ENCODE data around the gene PRKN.

Gene PRKN

DNA sequence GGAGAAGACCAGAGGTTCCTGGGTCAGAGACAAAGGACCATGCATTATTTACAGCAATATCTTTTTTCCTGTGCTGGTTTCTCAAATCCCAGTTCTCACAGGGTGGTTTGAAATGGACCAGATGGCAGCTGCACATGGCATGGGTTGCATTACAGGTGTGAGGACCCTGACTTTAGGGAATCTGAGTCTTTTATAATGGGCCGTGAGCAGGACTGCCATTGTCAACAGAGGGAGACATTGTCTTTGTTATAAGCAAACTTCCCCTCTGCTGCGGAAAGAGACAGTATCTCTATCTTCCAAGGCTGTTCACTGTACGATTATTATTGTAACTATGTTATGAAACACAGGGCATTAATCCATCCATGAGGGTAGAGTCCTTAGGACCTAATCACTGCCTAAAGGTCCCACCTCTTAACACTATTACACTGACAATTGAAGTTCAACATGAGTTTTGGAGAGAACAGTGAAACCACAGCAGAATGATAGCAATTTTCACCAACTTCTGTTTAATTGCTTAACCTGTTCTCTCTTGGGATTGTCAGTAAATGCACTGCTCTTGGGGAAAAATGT is 1297.6 kb downstream of the PRKN start:
- no peak for DNase-seq

DNA sequence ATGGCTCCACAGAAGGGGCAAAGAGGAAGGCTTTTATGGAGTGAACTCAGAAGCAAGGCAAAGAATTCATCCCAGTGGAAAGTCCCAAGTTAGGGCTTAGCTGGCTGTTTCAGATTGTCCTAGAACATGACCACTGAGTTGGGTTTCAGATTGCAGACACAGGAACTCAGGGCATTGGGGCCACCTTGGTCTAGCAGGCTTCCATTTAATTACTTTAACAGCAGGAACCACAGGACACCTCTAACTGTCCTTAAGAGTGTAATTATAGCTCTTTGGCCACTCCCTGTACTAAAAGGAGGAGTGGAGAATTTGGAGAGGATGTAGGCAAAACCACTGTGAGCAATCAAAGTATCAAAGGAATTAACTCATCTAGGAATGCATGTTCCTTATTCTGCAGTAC is 1303.1 kb downstream of the PRKN start:
- DNase-seq, result no peak

DNA sequence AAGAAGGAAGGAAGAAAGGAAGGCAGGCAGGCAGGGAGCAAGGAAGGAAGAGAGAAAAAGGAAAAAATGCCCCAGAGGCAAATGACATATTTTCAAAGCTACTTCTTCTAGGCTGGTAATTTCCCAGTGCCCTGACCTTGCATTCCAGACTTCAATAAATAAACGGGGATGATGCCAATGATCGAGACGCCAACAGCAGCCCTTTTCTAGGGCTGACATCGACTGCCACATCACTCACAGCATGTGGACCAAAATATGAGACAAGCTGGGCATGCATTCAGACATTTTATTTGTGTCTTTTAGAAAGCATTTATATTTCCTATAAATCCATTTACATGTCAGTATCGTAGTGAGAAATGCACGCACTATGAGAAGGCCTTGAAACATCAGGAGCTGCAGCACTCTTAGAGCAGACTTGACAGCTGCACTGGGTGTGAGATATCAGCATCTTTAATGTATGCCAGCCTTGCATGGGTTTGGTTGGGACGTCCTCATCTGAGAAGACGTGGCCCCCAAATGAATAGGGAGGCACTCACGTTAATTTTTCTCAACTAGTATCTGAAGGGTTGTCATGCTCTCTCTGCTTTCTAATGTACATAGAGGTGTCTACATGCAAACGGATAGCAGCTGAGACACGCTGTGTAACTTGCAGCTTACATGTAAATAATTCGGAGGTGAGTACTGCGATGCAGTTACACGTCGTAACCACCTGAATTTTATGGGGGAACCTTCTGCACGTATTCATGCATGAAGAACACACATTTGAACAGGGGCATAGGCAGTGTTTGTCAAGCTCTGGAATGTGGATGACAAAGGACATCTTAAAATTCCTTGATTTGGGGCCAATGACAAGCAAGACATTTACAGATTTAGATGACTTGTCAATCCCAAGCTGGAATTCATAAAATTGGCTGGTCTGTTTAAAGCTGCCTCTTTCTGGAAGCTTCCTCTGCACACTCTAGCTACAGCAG is 1304.6 kb downstream of the PRKN start:
- DNase-seq, result no peak

DNA sequence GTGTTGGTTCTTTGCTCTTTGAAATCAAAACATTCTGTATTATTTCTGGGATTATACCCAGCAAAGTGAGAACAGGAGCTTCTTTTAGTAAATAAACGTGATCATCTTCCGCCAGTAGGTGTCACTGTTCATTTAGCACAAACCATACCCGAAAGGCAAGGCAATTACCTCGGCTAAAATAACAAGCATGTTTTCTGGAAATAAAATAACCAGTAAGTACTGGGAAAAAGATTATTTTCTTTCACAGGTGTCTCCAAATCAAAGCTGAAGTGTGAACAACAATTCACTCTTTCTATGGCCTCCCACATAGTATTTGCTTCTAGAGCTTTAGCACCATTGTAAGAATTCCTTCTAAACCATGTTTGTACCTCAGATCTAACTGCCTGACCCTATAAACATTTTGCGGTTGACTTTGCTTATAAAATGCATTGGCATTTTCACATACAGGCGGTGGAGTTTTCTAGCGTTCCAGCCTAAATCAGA is 1309.1 kb downstream of the PRKN start:
- peak; percentile 57 to 60 for DNase-seq

DNA sequence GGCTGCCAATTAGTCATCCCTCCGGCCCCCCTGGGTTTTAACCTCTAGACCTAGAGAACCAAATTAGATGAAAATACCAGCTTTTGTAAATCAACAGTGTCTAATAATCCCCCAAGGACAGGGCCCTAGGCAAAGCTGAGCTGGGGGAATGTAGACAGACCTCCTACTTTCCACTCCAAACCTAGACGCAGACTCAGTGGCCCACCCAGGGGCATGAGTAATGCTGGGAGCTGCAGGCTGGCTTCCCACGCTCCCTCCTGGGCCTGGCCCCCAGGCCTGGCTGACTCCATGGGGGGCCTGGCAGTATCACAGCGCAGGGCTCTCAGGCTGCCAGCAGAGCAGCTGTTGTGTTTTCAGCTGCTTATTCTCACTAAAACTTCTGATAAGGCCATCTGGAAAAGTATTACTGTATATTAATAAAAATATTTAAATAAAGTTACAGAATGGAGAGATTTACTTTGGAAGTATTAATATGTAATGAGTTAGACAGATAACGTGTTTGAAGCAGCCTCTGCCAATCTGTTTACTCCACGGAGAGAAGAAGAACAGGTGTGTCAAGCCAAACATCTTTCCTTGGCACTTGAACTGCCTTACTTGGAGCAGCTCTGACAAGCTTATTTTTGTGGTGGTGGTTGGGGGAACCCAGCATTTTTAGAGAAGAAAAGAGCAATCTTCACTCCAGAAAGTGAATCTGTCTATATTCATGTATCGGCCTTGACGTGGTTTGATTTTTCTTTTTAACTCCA is 1309.7 kb downstream of the PRKN start:
- DNase-seq, result peak; percentile 3 to 46

DNA sequence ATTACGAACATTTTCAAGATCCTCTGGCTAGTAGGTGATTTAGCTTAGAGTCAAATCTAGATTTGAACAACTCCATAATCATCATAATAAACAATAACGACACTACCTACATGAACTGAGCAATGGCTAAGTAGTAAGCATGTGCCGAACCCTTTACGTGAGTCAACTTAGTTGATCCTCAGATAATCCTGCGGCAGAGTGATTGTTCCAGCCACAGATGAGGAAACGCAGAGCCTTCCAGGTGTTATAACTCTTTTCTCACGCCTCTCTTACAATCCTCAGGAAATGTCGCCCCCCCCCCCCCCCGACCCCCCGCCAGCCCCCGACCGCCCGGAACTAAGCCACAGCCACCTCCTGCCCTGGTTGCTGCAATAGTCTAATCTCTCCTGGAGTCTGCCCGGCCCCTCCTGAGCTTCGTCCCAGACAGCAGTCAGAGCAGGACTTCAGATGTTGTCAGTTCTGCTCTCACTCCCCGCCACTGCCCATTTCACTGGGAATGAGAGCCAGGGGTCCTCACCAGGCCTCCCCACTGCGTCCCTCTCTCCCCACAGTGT is 1312.2 kb downstream of the PRKN start:
- no peak for DNase-seq

DNA sequence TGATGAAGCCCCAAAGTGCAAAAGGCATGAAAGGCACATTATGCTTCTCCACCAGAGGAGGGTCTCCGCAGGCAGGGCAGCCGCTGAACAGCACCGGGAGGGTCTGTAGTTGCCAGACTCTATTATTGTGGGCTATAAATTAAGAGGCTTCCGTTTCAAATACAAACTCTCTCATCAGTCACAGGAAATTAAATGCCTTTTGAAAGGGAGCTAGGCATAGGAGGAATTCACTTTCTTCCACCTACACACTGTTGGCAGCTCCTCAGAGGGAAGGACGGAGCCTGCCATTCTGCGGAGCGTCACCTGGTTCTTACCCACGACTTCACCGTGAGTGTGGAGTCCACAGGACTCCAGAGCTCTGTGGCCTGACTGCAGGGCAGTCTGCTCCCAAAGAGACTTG is 1312.9 kb downstream of the PRKN start:
- DNase-seq, result no peak

DNA sequence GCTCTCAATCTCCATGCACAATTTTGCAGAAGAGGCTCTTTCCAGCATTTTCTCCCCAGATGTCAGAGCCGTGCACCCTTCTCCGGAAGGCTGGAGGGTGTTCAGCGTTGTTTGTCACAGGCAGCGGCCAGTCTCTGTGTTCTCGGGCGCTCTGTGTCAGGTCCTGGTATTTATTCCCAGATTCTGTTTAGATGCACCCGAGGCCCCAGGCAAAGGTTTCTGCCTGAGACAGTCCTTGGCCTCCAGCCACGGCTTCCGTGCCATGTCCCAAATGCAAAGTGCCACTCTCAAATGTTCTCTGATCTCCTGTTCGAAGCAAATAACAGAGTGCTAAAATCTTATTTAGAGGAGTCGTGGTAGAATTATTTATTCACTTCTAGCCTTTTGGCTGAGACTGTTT is 1313.4 kb downstream of the PRKN start:
- DNase-seq, result no peak

DNA sequence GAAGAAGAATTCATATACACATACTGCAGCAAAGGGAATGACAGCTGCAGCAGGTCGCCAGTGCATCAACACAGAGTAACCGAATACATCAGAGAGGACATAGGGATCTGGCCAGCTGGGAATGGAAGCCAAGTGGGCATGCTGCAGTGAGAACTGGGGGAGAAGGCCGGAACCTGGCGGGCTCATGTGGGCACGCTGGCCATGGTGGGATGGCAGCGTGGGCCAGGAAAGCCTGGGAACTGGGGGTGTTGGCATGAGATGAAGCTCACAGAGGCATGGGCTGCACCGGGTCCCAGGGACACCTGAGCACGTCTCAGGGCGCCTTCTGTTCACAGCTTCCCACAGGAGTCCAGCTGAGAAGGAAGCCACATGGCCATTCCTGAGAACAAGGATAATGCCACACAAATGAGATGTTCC is 1314.2 kb downstream of the PRKN start:
- no peak for DNase-seq

DNA sequence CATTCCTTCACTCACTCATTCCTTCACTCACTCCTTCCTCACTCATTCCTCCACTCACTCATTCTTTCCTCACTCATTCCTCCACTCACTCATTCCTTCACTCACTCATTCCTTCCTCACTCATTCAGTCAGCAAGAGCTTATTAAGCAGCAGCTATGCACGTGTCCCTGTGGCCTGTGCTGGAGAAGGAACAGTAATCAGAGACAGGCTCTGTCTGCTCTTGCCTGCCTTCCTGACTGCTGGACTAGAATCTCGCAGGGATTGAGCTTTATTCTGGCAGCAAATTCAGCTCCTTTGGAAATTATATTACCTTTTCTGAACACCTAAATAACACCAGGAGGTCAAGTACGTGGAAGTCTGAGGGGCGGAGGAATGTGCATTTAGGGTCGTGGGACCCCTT is 1314.8 kb downstream of the PRKN start:
- no peak for DNase-seq

DNA sequence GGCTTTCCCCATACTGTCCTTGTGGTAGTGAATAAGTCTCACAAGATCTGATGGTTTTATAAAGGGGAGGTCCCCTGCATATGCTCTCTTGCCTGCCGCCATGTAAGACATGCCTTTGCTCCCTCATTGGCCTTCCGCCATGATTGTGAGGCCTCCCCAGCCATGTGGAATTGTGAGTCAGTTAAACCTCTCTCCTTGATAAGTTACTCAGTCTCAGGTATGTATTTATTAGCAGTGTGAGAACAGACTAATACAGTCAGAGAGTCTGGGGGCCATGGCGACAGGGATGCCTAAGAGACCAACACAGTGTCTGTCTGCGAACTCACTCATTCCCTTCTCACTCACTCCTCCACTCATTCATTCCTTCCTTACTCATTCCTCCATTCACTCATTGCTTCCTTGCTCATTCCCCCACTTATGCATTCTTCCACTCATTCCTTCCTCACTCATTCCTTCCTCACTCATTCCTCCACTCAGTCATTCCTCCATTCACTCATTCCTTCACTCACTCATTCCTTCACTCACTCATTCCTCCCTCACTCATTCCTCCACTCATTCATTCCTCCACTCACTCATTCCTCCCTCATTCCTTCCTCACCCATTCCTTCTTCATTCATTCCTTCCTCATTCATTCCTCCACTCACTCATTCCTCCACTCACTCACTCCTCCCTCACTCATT is 1316.2 kb downstream of the PRKN start:
- no peak for DNase-seq

DNA sequence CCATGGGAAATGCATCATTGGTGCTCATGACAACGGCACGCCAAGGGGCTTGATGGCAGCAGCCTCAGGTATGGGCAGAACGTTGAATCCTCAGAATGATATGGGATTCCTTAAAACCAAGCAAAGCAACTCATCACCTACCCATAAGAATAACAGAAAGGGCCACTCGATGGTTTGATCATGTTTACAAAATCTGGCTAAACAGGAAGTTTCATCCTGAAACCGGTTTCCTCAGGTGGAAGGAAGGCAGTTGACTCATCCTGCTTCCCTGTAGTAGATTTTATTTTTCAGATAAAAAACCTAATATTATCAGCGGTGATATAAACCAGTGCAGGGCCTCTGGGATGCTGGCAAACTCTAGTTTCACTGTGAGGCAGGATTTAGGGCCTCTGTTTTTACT is 1316.8 kb downstream of the PRKN start:
- no peak for DNase-seq

DNA sequence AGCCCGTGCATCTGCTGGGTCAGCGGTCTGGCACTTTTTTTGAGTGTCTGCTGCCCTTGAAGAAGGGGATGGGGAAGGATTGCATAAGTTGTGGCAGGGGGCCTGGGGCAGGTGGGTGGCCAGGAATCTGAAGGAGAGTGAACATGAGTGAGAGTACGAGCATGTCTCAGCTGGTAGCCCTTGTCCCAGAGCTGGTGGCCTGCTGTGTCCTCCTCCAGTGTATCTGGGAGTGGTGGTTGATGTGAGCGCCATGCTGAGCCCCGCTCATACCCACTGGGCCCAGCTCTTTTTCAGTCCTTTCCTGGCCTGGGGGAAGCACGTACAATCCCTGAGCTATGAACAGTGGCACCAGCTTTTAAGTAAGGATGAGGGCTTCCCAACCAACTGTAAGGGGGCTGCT is 1317.5 kb downstream of the PRKN start:
- DNase-seq, result no peak

DNA sequence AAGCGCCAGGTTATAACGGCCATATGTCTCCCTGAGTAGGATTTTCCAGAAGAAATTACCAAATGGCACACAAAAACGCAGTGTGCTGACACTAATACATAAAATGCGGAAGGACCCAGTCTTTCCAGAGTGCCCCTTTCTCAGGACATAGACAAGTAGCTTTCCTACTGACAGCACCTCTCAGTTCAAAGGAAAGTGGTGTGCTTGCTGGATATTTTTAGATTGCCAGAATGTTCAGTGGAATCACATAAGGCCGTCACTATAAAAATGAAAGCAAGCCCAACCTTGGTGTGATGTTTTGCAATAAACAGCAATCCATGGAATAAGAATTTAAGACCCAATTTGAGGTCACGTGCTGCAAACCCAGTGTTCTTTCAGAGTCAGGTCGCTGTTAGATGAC is 1318.2 kb downstream of the PRKN start:
- no peak for DNase-seq

DNA sequence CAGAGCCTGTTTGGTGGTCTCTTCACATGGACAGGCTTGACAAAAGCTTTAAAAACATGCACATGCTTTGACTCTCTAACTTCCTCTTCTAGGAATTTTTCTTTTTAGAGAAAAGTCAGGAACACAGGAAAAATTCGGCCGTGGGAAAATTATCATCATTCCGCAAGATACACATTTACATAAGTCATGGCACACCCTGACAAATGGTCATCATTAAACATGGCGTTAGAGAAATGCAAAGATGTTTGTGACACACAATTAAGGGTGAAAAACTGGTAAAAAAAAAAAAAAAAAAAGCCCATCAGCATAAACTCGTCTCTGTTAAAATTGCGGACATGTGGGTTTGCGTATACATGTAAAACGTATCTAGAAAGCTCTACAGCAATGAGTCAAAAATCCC is 1319.5 kb downstream of the PRKN start:
- DNase-seq, result no peak

DNA sequence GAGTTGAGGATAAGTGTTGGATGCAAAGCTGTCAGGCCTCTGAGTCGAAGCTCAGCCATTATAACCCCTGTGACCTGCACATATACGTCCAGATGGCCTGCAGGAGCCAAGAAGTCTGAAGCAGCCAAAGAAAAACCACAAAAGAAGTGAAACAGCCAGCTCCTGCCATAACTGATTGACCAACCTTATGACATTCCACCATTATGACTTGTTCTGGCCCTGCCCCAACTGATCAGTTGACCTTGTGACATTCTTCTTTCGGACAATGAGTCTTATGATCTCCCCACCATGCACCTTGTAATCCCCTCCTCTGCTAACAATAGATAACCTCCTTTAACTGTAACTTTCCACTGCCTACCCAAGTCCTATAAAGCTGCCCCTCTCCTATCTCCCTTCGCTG is 1320.0 kb downstream of the PRKN start:
- no peak for DNase-seq

DNA sequence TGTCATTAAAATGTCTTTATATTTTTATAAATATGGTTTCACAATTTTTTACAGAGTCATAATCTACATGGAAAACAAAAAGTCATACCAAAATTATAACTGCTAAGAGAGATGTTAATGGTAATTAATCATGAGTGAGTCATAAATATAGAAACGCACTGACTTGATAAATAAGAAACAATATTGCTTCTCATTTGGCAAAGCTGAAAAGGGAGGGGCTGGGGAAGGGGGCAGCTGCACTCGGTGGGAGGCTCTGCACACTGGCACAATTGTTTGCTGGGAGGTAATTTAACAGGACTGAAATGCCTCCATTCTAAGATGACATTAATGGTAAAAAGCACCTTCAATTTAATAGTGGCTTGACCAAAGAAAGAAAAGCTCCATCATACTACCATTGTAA is 1320.5 kb downstream of the PRKN start:
- DNase-seq, result no peak

DNA sequence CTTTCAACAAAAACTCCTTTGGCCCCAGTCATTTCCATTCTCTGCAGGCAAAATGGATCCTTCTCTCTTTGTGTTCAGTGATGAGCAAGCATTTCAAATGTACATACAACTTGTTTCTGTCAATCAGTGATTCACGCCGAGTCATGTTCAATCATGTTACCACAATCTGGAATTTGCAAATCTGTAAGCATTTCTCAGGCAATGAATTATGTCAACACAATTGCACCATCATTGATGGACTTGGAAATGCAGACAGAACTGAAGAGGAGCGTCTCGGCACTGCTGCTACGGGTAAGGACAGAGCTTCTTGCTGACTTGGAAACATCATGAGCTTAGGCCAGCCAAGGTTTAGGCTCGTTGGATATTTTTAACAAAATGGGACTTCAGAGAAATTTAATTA is 1320.9 kb downstream of the PRKN start:
- DNase-seq, result no peak

DNA sequence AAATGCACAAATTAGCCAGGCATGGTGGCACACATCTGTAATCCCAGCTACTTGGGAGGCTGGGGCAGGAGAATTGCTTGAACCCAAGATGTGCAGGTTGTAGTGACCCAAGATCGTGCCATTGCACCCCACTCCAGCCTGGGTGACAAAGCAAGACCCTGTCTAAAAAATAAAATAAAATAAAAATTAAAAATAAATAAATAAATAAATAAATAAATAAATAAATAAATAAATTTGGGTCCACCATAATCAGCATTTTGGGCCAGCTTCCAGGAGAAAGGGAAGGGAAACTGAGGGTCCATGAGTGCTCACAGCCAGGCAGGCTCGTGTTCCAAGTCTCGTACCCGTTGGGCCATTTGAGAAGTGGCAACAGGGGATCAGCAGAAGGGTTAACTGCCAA is 1322.1 kb downstream of the PRKN start:
- no peak for DNase-seq

DNA sequence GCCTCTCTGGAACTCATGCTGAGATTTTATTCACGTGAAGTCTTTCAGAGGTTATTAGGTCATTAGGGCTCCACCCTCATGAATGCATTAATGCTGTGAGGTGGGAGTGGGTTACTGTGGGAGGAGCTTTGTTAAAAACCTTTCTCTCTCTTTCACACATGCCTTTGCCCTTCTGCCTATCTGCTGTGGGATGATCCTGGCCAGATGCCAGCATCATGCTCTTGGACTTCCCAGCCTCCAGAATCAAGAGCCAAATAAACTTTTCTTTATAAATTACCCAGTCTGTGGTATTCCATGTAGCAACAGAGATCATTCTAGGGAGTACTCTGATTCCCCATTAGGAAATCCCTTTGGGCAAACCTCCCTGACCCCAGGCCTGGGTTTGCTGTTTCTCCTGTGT is 1323.8 kb downstream of the PRKN start:
- DNase-seq, result no peak

DNA sequence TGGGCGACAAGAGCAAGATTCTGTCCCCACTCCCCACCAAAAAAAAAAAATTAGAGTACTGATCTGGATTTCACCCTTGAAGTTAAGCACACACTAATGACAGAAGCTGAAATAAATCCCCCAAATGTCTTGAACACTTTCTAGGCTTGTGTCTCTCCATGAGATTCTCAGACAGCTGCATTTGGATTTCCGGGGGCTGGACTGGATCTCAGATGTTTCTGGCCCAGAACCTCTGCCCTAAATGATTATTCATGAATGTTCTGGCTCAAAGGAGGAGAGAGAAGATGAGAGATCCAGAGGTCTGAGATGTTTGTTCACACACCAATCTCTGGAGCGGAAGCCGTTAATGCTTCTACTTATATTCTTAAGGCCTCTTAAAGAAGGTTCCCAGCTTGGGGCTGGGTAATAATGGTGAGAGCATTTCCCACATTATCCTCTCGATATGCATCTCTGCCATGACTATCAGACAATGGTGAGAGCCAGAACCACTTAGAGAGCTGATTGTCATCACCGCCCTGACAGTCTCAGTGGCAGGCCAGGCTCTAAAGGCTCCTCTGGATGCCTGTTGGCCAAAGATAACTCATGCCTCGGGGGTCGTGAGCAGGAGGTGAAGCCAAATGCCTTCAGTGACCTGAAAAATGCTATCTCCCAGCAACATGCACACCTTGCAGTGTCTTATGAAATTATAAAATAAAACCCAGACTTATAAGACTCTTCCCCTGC is 1325.8 kb downstream of the PRKN start:
- no peak for DNase-seq

DNA sequence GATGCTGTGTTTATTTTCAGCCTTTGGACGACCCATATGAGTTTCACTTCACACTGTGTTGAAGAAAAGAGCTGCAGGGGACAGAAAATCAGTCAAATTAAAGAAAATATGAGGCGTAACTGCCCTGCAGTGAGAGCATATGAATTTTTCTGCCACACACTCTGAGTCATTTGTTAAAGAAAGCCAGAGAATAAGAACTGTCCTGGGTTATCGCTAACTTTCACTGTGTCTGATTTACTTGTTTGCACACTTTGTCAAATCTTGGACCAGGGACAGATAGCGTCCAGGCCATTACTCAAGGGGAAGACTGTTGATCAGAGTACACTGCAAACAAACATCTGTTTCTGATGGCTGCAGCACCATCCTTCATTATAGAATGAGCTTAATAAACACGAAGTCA is 1326.9 kb downstream of the PRKN start:
- DNase-seq, result no peak

All from NCI-H2081 (cell line).